Renal cortex interstitium (tissue), 15 donors: ENCODE results near the gene CS. TPM values are rescaled to one million over a fixed set of nuclear protein-coding genes. Genes with fewer than 3 reads are reported as not detected.
"Not testable (repeated sequence)": the region's sequence is repeated elsewhere in the genome, so short reads cannot be mapped to it uniquely, and the experiment has no call there.

Experiments used
- DNase-seq, 11 donors: peaks; one replicate each; pipeline ENCODE4 v3.0.0-alpha.2; 2013; ENCODE audit warnings: low read depth in 9 of 11, low spot score in 4 of 11; ENCODE audit errors: extremely low read depth in 1 of 11
- long read RNA-seq, 16 experiments: transcript quantifications; one replicate each; lab custom pipeline, GENCODE V29; 2026
- polyA plus RNA-seq, 3 donors: library from polyadenylated mRNA; unstranded; fragments of 120-200 nt; gene quantifications; one replicate each; pipeline ENCODE4 v1.2.1, GENCODE V29; 2013; ENCODE audit not compliant: insufficient read length in 3 of 3

The CS gene
- 100 to 1,000 TPM; 192 to 212 (median 204) TPM for polyA plus RNA-seq
- long read RNA-seq, donor 1, transcript CS-201 (11 exons, 2,975 nt), result major isoform, 19 of 19 reads
- long read RNA-seq, donor 1, partial matches to known transcripts, result 0 of 19 reads
- long read RNA-seq, donor 1, other reads (novel, unspliced or antisense), result 0 of 19 reads
- long read RNA-seq, donor 2, transcript CS-201 (11 exons, 2,975 nt), result major isoform, 26 of 34 reads
- long read RNA-seq, donor 2, partial matches to known transcripts, result 8 of 34 reads
- long read RNA-seq, donor 2, other reads (novel, unspliced or antisense), result 0 of 34 reads
- long read RNA-seq, donor 3, transcript CS-201 (11 exons, 2,975 nt), result major isoform, 35 of 36 reads
- long read RNA-seq, donor 3, partial matches to known transcripts, result 0 of 36 reads
- long read RNA-seq, donor 3, other reads (novel, unspliced or antisense), result 0 of 36 reads
- long read RNA-seq, donor 4, transcript CS-201 (11 exons, 2,975 nt), result major isoform, 25 of 28 reads
- long read RNA-seq, donor 4, partial matches to known transcripts, result 0 of 28 reads
- long read RNA-seq, donor 4, other reads (novel, unspliced or antisense), result 0 of 28 reads
- long read RNA-seq, donor 5, result 0 reads
- long read RNA-seq, donor 6, transcript CS-201 (11 exons, 2,975 nt), result major isoform, 20 of 30 reads
- long read RNA-seq, donor 6, partial matches to known transcripts, result 6 of 30 reads
- long read RNA-seq, donor 6, other reads (novel, unspliced or antisense), result 0 of 30 reads
- long read RNA-seq, donor 7, transcript CS-201 (11 exons, 2,975 nt), result major isoform, 16 of 87 reads
- long read RNA-seq, donor 7, partial matches to known transcripts, result 71 of 87 reads
- long read RNA-seq, donor 7, other reads (novel, unspliced or antisense), result 0 of 87 reads
- long read RNA-seq, donor 8, transcript CS-201 (11 exons, 2,975 nt), result major isoform, 48 of 59 reads
- long read RNA-seq, donor 8, partial matches to known transcripts, result 9 of 59 reads
- long read RNA-seq, donor 8, other reads (novel, unspliced or antisense), result 0 of 59 reads
- long read RNA-seq, donor 9, transcript CS-201 (11 exons, 2,975 nt), result major isoform, 26 of 54 reads
- long read RNA-seq, donor 9, partial matches to known transcripts, result 24 of 54 reads
- long read RNA-seq, donor 9, other reads (novel, unspliced or antisense), result 0 of 54 reads
- long read RNA-seq, donor 10, transcript CS-201 (11 exons, 2,975 nt), result major isoform, 15 of 21 reads
- long read RNA-seq, donor 10, partial matches to known transcripts, result 5 of 21 reads
- long read RNA-seq, donor 10, other reads (novel, unspliced or antisense), result 0 of 21 reads
- long read RNA-seq, donor 11, transcript CS-201 (11 exons, 2,975 nt), result major isoform, 18 of 19 reads
- long read RNA-seq, donor 11, partial matches to known transcripts, result 0 of 19 reads
- long read RNA-seq, donor 11, other reads (novel, unspliced or antisense), result 0 of 19 reads
- long read RNA-seq, donor 12, transcript CS-201 (11 exons, 2,975 nt), result major isoform, 14 of 15 reads
- long read RNA-seq, donor 12, partial matches to known transcripts, result 0 of 15 reads
- long read RNA-seq, donor 12, other reads (novel, unspliced or antisense), result 0 of 15 reads
- long read RNA-seq, donor 13, result 0 reads
- long read RNA-seq, donor 14, transcript CS-201 (11 exons, 2,975 nt), result major isoform, 14 of 14 reads
- long read RNA-seq, donor 14, partial matches to known transcripts, result 0 of 14 reads
- long read RNA-seq, donor 14, other reads (novel, unspliced or antisense), result 0 of 14 reads
- long read RNA-seq, donor 15, transcript CS-201 (11 exons, 2,975 nt), result major isoform, 9 of 9 reads
- long read RNA-seq, donor 15, partial matches to known transcripts, result 0 of 9 reads
- long read RNA-seq, donor 15, other reads (novel, unspliced or antisense), result 0 of 9 reads
- long read RNA-seq, donor 16, transcript CS-201 (11 exons, 2,975 nt), result major isoform, 76 of 90 reads
- long read RNA-seq, donor 16, partial matches to known transcripts, result 10 of 90 reads
- long read RNA-seq, donor 16, other reads (novel, unspliced or antisense), result 0 of 90 reads

DNA sequence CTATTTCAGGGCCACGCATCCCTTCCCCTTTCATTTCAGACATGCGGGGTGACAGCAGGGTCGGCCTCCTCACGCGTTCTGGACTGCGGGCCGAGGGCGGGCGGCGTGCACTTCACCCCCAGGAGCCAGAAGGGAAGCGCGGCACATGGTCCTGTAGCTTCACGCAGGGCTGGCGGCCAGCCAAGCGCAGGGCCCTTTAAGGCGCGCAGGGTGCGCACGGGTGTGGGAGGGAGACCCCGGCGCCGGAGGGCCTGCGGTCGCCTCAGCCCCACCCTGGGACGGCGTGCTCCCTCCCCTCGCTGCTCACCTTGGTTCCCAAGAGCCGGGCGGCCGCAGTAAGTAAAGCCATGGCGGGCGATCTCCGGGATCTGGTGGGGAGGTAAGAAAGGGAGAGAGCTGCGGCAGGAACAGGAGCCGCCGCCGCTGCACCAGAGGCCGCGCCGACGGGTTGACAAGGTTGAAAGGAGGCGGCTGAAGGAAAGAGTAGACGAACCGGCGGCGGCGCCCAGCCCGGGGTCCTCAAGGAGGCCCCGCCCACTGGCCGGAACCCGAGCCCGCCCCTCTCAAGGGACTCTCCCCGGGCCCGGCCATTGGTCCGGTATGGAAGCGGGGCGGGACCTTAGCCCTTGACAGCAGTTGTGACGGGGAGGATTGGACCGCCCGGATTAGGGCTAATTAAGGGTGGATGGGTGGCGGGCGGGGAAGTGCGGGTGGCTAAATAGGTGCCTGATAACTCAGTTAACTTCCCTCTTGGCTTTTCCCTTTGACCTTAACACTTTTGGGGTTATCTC, at the start of gene CS:
Gene CS, minus strand, starts transcription at position 478 of the 791 bp plus-strand sequence. Its CDS starts 129 bp downstream, at position 349.
- DNase-seq, result peak; percentile 87 to 98 (median 96)

DNA sequence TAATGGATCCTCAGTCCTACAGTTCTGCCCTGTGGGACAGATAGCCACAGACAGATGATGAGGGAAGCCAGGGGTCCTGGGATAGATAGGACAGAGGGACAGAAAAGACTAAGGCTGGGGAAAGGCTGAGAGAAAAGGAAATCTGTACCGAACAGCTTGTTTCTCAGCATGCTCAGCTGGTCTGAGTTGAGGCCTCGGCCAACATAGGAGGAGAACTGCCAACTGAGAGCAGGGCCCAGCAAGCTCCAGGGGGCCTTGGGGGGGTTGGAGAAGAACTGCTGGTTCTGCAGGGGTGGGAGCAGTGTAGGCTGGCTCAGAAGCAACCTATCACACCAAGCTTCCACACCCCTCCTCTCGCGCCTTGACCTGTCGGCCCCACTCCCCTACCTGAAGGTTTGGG, 48.6 kb upstream of the CS start:
- DNase-seq, result no peak

DNA sequence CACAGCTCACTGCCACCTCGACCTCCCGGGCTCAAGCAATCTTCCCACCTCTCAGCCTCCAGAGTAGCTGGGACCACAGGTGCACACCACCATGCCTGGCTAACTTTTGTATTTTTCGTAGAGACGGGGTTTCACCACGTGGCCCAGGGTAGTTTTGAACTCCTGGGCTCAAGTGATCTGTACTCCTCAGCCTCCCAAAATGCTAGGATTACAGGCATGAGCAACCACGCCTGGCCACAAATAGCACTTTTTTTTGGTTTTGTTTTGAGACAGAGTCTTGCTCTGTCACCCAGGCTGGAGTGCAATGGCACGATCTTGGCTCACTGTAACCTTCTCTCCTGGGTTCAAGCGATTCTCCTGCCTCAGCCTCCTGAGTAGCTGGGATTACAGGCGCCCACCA, 47.1 kb upstream of the CS start:
- not testable (repeated sequence) for DNase-seq

- DNase-seq, result no peak
These were observed 46.5 kb upstream of the CS start for GRCh38 chr12:56346675-56347074.

DNA sequence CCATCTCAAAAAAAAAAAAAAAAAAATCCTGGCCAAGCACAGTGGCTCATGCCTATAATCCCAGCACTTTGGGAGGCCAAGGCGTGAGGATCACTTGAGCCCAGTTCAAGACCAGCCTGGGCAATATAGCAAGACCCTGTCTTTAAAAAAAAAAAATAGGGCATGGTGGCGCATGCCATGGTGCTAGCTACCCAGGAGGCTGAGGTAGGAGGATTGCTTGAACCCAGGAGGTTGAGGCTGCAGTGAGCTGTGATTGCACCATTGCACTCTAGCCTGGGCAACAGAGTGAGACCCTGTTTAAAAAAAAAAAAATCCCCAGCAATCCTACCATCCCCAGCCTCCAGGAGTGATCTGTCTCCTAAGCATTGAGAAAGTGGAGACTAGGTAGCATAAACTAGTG, 42.2 kb upstream of the CS start:
- not testable (repeated sequence) for DNase-seq

GRCh38 chr12:56341616-56342015, 41.5 kb upstream of the CS start:
- DNase-seq, result no peak

- no peak for DNase-seq
These were observed 39.0 kb upstream of the CS start for GRCh38 chr12:56339158-56339422.

DNA sequence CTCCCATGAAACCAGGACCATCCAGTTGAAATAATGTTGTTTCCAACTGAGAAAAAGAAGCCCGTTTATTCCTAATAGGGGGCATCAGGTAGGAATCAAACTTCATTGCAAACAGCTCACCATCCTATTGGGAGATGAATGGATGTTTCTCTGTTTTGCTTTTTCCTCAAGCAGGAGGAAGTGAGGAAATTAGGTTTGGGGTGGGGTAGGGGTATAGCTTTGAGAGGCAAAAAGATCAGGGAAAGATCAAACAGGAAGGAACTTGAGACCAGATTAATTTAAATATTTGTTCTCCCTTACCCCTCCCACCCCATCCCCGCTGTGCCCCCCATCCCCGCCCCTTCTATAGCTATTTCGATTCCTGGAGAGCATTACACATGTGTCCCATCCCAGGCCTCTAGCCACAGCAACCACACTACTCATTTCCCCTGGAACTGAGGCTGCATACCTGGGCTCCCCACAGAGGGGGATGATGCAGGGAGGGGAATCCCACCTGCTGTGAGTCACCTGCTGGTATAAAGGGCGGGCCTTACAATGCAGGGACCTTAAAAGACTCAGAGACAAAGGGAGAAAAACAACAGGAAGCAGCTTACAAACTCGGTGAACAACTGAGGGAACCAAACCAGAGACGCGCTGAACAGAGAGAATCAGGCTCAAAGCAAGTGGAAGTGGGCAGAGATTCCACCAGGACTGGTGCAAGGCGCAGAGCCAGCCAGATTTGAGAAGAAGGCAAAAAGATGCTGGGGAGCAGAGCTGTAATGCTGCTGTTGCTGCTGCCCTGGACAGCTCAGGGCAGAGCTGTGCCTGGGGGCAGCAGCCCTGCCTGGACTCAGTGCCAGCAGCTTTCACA, 38.4 kb upstream of the CS start, which contains the start of gene IL23A:
Gene IL23A, plus strand, starts transcription at position 577 of the 850 bp plus-strand sequence. Its CDS starts 161 bp downstream, at position 738.
- DNase-seq, result no peak

- DNase-seq, result no peak
These were observed 37.7 kb upstream of the CS start for GRCh38 chr12:56337753-56338251.

DNA sequence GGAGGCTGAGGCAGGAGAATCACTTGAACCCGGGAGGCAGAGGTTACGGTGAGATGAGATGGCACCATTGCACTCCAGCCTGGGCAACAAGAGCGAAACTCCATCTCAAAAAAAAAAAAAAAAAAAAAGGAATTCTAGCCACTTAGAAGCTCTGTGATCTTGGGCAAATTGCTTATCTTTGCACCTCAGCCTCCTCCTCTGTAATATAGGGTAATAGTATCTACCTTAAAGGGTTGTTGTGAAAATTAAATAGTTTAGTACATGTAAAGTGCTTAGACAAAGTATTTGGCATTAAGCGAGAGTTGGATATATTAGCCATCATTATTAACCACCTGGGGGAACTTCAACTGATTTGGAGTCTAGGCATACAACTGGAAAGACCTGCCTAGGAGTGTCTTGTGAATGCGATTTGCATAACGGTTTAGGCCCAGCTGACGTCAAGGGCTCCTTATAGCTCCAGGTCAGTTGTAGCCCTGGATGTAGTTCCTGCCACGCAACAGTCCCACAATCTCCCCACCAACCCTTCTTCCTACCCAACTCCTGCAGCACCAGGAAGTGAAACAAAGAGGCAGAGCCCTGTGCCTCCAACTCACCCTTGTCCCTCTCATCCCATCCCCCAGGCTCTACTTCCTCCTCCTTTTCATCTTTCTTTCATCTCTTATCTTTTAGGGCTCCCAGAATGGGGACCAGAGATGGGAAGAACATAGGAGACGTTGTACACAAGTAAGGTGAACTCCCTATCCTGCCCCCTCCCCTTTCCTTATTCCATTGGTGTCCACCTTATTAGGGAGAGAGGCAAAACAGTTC, 36.4 kb upstream of the CS start:
- DNase-seq, result no peak

GRCh38 chr12:56335527-56335926, 35.4 kb upstream of the CS start:
- DNase-seq, result not testable (repeated sequence)

DNA sequence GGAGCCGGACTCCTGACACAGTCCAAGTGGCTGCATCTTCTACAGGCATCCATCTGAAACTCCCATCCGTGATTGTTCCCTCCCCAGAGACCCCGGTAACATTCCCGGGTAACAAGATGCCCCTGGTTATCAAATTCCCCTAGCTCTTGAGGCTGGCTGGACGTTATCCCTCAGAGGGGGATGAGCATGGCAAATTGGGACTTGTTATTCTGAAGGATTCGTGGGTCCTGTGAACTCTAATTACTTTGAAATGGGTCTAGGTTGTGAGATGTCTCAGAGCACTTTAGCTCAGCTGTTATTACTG, 34.3 kb upstream of the CS start:
- DNase-seq, result peak in 2 of 11 donors; percentile 13 to 23

- DNase-seq, result peak; percentile 90 to 97 (median 95)
These were observed 33.8 kb upstream of the CS start, which contains the start of gene PAN2 for GRCh38 chr12:56333679-56334489. Gene PAN2 (minus strand): TSS chr12:56334000. CDS start chr12:56333094, 906 bp downstream.

DNA sequence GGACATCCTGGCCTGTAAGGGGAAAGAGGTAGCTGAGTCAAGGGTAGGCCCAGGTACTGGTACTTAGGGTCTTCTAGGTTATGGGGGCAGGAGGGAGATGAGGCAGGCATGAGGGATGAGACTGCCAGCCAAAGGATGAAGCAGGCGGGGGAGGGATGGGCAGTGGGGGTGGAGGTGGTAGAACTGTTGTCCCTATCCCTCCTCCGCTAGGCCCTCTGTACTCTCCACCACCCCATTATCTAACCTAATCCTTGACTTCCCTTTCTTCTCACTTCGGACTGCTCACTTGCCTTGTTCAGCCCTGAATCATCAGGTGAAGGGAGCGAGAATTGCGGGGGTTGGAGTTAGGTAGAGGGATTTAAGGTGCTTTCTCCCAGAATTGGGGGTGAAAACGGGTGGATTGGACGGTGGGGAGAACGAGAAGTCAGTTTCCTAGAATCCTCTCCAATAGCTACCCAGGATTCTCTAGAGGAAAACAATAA, 33.1 kb upstream of the CS start:
- DNase-seq, result no peak
